K562 (cell line): ENCODE measurements around the gene CCDC106. TPM values are rescaled to one million over a fixed set of nuclear protein-coding genes. Genes with fewer than 3 reads are reported as not detected.

Source experiments
- CBFA2T3 ChIP-seq: fragments of 450-650 bp; IDR thresholded peaks from 2 replicates; pipeline ENCODE4 v1.6.1; 2017
- EHMT2 ChIP-seq: fragments of 450-650 bp; IDR thresholded peaks from 2 replicates; pipeline ENCODE4 v1.6.1; 2018; ENCODE audit warnings: antibody characterized with exemption
- FOXA3 ChIP-seq, 2 experiments: fragments of 450-650 bp in 1 of 2; sonication (generic) in 1 of 2; formaldehyde crosslinking; IDR thresholded peaks in 1 of 2; conservative IDR thresholded peaks in 1 of 2; 2 replicates each; pipeline versions ENCODE4 v1.4.0 to v1.8.0; 2020 to 2022; ENCODE audit warnings: mild to moderate bottlenecking in 2 of 2, missing genetic modification reagents in 1 of 2
- GTF2F1 ChIP-seq: IDR thresholded peaks from 2 replicates; pipeline ENCODE4 v1.6.1; 2011; ENCODE audit warnings: low read depth, low read length, improper control_type of control experiment
- KLF13 ChIP-seq: fragments of 450-650 bp; IDR thresholded peaks from 2 replicates; pipeline ENCODE4 v1.6.1; 2016; ENCODE audit warnings: missing genetic modification characterization, low read depth, mild to moderate bottlenecking, missing compliant biosample characterization, moderate library complexity, borderline replicate concordance
- NBN ChIP-seq: fragments of 450-650 bp; IDR thresholded peaks from 2 replicates; pipeline ENCODE4 v1.6.1; 2016; ENCODE audit warnings: low read depth, mild to moderate bottlenecking
- NEUROD1 ChIP-seq: fragments of 150-350 bp; IDR thresholded peaks from 2 replicates; pipeline ENCODE4 v1.6.1; 2014; ENCODE audit warnings: borderline replicate concordance, low read length, low read depth; ENCODE audit not compliant: partially characterized antibody
- ZC3H8 ChIP-seq: fragments of 450-650 bp; IDR thresholded peaks from 2 replicates; pipeline ENCODE4 v1.6.1; 2017
- ZNF3 ChIP-seq: fragments of 250-450 bp; sonication (Bioruptor Pico); IDR thresholded peaks from 2 replicates; pipeline ENCODE4 v1.5.0; 2021; ENCODE audit warnings: mild to moderate bottlenecking, moderate library complexity
- ZNF609 ChIP-seq: sonication (generic); formaldehyde crosslinking; IDR thresholded peaks from 2 replicates; pipeline ENCODE4 v1.8.1; 2023; ENCODE audit warnings: missing genetic modification reagents, mild to moderate bottlenecking, borderline replicate concordance
- polyA plus RNA-seq, 8 experiments: library from polyadenylated mRNA; depleted of rRNA in 4 of 8; stranded (reverse) in 5 of 8; unstranded in 3 of 8; fragments of >200 nt; fragmentation: Nextera tagmentation in 2 of 8; fragmentation: Illumina TruSeq in 1 of 8; extraction: Ambion mirVana in 2 of 8; extraction: Trizol in 1 of 8; gene quantifications; 2 replicates each; pipeline versions ENCODE4 v1.2.1 to v1.2.3, GENCODE V29; 2011 to 2014; ENCODE audit warnings: inconsistent platforms in 1 of 8, missing spikeins in 1 of 8
- total RNA-seq, 7 experiments: library from RNA; depleted of rRNA in 6 of 7; stranded (reverse); fragments of >200 nt in 6 of 7; fragmentation: Illumina TruSeq in 2 of 7; extraction: Trizol in 2 of 7; gene quantifications; 2 replicates each; pipeline versions ENCODE4 v1.2.1 to v1.2.3, GENCODE V29; 2011 to 2021; ENCODE audit warnings: low replicate concordance in 1 of 7
- TF ChIP-seq, protein P1 (sequence below): sonication (generic); formaldehyde crosslinking; IDR thresholded peaks from 2 replicates; pipeline ENCODE4 v1.8.1; 2022; ENCODE audit warnings: missing genetic modification reagents
- TF ChIP-seq, protein P2 (sequence below): fragments of 250-450 bp; sonication (Bioruptor Pico); IDR thresholded peaks from 2 replicates; pipeline ENCODE4 v1.4.0; 2020; ENCODE audit warnings: borderline replicate concordance

CCDC106 gene
- total and polyA plus RNA-seq, 9 of the 15 experiments (the other 6 are each of a cell fraction or from before 2014, with no cell fraction given) = 0.10 to 27.5 (median 15.0) TPM; not detected in 1

DNA sequence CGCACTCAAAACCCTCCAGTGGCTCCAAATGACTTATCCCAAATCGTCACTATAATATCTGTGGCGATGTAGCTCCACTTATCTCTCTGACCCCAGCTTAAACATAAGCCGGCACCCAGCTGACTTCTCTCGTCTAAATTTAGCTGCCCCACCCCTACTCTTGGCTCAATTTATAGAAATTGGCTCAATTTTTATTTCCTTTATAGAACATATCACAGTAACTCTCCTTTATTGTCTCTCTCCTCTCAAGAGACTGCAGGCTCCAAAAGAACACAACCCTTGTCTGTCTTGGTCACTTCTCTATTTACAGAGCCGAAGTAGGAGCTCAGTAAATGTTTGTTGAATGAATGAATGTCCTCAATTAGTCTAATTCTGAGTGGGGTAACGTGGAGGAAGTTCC, 24.5 kb upstream of the CCDC106 start (continued):
- TF ChIP-seq ZNF609 (CRISPR knock-in tag) (no peak), KLF13 (tag) (no peak), EHMT2 (no peak), CBFA2T3 (peak; percentile 35), ZNF3 (CRISPR knock-in tag) (0 out of 2 replicates have a peak, but pooled peaks have one; percentile 25), GTF2F1 (no peak), FOXA3 (CRISPR knock-in tag; conservative IDR thresholded peaks at IDR 0.05 in 1 of 2, IDR thresholded peaks at IDR 0.05 in 1 of 2) (peak in 1 of 2 experiments; percentile 73; a peak in 1 of 4 replicates), NBN (no peak), ZC3H8 (no peak), NEUROD1 (no peak)
- TF ChIP-seq, protein P1, sequence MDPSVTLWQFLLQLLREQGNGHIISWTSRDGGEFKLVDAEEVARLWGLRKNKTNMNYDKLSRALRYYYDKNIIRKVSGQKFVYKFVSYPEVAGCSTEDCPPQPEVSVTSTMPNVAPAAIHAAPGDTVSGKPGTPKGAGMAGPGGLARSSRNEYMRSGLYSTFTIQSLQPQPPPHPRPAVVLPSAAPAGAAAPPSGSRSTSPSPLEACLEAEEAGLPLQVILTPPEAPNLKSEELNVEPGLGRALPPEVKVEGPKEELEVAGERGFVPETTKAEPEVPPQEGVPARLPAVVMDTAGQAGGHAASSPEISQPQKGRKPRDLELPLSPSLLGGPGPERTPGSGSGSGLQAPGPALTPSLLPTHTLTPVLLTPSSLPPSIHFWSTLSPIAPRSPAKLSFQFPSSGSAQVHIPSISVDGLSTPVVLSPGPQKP (CRISPR knock-in tag) = no peak
- TF ChIP-seq, protein P2, sequence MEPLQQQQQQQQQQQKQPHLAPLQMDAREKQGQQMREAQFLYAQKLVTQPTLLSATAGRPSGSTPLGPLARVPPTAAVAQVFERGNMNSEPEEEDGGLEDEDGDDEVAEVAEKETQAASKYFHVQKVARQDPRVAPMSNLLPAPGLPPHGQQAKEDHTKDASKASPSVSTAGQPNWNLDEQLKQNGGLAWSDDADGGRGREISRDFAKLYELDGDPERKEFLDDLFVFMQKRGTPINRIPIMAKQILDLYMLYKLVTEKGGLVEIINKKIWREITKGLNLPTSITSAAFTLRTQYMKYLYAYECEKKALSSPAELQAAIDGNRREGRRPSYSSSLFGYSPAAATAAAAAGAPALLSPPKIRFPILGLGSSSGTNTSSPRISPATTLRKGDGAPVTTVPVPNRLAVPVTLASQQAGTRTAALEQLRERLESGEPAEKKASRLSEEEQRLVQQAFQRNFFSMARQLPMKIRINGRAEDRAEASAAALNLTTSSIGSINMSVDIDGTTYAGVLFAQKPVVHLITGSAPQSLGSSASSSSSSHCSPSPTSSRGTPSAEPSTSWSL (CRISPR knock-in tag) = no peak
